ENCODE measurements around the gene SERPINI1. TPM values are rescaled to one million over a fixed set of nuclear protein-coding genes. Genes with fewer than 3 reads are reported as not detected.

SERPINI1 gene
- 23.4 TPM for total RNA-seq

GRCh38 chr3:167735233-167736138 is at the start of gene SERPINI1:
Gene SERPINI1, plus strand, starts transcription at chr3:167735721. Its CDS starts 53,408 bp downstream, at chr3:167789129.

GRCh38 chr3:167734498-167735232 is 856 bp upstream of the SERPINI1 start, which contains the start of gene PDCD10:
Gene PDCD10, minus strand, starts transcription at chr3:167734892. Its CDS starts 14,735 bp downstream, at chr3:167720157.

Other genes with a start within 250 kb of the SERPINI1 start
- gene WDR49, start 81.8 kb upstream of the SERPINI1 start, total RNA-seq, result 1.1 TPM
- gene PDCD10, start 829 bp upstream of the SERPINI1 start, total RNA-seq, result 54.4 TPM

Data from camera-type eye (tissue), 1 donor.